HG02885 (cell line): Measurements from ENCODE around the gene SORBS1.

ENCODE experiments used
- ATAC-seq: cut with Tn5 transposase; IDR thresholded peaks from one replicate; pipeline ENCODE4 v1.9.1; 2021; ENCODE audit warnings: mild to moderate bottlenecking; ENCODE audit not compliant: unreplicated experiment, poor library complexity

Gene SORBS1

DNA sequence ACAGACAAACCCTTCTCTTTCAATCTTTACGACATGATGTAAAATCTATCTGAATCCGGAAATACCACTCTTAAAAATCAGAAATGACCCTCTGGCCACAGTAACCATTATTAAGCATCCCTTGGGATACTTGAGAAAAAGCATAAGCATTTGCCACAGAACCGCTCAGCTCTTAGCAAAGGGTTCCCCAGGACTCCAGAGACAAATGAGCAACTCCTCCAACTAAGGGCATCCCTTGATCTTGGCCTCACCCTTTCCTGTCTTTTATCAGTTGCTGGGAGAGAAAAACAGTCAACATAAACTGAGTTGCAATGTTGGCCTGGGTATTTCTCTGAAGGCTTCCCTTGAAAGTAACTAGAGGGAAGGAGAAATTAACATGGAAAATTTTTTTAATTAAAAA lies 273.9 kb downstream of the SORBS1 start:
- no peak for ATAC-seq

DNA sequence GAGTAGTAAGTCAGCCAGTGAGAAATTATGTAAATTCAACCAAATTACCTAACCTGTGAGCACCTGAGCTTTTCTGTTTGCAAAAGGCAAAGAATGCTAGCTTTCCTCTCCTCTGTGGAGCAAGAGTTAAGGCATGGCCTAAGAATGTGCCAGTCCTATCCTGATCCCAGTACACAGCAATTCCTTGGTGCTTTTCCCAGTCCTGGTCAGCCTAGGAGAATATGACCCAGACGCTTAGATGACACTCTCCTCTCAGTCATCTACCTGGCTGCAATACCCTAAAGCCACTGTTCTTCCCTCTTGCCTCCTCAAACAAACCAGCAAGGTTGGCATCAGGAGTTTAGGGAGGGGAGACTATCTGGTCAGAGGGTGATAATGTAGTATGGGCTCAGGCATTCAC lies 274.5 kb downstream of the SORBS1 start:
- no peak for ATAC-seq

- ATAC-seq, result no peak
Observed at GRCh38 chr10:95285556-95285955, 275.6 kb downstream of the SORBS1 start.

DNA sequence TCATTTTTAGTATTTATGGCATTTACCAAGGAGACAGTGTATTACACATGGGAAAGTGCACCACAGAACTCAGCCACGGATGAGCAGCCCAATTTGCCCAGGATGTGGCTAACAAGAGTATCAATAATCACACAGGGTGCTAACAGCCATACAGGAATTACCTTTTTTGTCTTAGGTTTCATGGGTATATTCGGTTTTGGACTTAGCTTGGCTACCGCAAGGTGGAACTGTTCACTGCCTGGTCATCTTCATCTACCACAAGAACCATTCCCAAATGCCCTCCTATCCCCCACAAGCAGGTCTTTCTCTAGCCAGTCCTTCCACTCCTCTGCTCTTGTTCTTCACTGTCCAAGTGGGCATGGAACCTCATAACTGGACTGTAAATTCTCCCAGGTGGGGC lies 276.4 kb downstream of the SORBS1 start:
- peak; percentile 35 for ATAC-seq

DNA sequence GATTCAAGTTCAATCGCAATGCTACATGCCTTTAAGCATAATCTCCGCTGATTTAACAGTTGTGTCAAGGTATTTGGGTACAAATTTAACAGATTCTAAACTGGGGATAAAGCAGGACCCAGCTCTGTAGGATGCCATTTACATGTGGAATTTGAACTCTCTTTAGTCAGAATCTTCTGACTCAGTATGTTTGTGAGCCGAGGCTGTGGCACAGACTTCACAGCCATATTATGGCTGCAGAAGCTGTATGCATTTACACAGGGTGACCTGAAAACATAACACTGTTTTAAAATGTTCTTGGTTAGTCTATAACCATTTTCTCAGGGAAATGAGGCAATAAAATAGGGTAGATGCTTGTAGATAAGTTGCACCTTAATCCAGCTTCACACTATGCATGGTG lies 279.1 kb downstream of the SORBS1 start:
- no peak for ATAC-seq

DNA sequence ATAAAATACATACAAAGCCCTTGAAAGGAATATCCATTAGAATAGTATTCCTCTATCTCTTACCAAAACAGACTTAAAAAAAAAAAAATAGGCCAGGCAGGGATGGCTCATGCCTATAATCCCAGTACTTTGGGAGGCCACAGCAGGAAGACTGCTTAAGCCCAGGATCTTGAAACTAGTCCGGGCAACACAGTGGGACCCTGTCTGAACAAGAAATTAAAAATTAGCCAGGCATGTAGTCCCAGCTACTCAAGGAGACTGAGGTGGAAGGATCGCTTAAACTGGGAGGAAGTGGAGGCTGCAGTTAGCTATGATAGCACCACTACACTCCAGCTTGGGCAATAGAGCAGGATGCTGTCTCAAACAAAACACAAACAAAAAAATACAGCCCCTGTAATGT lies 280.0 kb downstream of the SORBS1 start:
- no peak for ATAC-seq

DNA sequence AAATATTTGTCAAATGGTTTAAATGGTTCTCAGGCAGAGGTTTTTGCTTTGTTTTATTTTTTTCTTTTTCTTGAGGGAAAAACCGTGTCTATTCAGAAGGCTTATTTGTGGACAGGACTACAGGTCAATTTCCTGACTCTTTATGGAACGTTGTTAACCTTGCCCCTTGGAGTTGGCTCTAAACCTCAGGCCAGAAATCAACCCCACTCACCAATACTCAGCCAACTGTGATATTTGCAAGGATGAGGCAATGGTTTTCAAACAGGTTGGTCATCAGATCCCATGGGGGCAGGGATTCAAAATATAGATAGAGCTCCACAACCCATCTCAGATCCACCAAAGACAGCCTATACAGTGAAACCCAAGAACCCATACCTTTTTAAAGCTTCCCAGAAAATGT lies 280.5 kb downstream of the SORBS1 start:
- ATAC-seq, result no peak

DNA sequence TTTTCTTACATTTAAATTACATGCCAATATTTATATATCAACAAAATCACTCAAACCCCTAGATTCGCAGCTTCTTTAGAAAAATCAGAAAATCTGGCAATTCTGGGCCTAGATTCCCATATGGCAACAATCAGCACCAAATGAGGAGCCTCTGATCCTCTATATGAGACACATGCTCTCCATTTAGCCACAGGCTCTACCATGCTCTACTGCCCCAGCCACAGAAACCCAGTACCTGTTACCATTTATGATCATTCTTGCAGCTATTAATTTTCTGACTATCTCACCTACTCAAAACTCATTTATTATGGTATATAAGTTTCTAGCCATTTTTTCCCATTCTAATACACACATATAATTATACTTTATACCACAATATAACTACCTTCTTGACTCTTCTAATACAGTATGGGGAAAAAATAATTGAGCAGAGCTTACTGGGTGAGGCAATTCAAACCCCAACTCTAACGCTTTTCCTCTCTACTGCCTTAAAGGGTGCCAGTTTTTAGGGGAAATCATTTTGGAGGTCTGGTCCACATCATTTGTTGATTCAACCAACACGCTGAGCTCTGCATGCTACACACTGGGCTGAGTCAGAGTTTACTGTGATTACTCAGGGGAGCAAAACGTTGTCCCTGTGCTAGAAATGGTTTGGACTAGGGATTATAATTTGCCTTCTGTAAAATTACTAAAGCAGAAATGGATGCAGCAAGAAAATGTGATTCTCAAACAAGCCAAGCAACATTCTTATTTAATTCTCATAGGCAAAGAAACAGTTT lies 281.9 kb downstream of the SORBS1 start:
- ATAC-seq, result no peak

DNA sequence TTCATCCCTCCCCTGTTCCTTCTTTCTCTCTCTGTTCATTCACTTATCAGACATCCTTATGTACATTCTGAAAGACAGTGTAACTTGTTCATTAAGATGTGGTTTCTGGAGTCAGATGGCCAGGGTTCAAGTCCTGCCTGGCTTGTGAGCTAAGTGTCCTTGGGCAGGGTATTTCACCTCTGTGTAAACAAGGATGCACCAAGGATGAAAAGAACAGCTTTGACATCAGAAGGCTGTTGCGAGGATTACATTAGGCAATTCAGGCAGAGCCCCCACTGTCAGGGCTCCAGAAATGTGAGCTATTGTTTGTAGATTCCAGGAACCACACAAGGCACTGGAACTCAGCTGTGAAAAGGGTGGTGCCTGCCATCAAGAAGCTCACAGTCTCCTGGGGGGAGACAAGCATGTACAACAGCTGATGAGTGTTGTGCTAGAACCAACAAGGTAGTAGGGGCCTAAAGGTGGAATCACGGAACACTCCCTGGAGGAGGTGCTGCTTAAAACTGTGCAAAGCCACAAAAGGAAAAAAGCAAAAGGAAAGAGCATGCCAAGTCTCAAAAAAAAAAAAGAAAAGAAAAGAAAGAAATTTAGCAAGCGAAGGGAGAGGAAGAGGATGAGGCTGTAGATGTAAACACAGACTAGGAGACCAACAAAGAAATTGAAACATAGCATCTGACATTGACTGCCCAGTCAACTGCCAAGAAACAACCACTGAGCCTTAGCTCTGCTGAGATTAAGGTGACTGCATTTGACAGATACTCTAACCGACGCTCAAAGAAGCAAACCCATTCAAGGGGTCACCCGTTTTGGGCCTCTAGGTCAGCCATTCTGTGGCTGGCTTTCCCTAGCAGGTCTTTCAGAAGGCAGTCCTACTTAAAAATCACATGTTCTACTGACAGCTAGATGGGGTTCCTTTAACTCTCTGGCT lies 282.8 kb downstream of the SORBS1 start:
- no peak for ATAC-seq

- ATAC-seq, result no peak
Observed at GRCh38 chr10:95277614-95278013, 283.6 kb downstream of the SORBS1 start.

GRCh38 chr10:95277201-95277570 lies 284.0 kb downstream of the SORBS1 start:
- no peak for ATAC-seq

GRCh38 chr10:95276367-95277200 lies 284.6 kb downstream of the SORBS1 start:
- no peak for ATAC-seq

DNA sequence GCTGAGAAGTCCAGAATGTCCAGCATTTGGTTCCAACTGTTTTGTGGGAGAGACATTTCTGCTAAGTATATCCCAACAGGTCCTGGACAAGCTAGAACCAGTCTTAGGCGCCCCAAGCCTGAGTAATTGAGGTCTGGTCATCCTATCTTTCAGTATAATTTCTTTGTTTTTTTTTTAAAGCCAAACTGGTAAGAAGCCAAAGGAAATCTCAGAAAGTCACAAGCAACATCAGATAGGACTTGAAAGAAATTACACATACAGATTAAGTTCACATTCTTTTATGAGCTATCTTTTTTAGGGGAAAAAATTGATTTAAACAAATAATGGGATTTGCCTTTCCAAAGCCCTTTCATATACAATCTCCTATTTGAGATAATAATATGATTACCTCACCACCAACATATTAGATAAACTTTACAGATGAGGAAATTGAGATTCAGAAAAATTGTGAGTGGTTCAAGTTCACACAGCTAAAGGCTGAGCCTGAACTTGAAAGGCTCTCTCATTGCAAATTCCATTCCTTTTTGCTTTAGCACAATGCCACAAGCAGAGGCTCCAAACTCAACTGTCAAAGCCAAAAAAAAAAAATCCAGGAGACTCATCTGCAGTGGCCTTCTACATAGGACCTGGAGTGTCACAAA lies 285.3 kb downstream of the SORBS1 start:
- ATAC-seq, result no peak

- ATAC-seq, result no peak
Observed at GRCh38 chr10:95273393-95274312, 287.5 kb downstream of the SORBS1 start.

DNA sequence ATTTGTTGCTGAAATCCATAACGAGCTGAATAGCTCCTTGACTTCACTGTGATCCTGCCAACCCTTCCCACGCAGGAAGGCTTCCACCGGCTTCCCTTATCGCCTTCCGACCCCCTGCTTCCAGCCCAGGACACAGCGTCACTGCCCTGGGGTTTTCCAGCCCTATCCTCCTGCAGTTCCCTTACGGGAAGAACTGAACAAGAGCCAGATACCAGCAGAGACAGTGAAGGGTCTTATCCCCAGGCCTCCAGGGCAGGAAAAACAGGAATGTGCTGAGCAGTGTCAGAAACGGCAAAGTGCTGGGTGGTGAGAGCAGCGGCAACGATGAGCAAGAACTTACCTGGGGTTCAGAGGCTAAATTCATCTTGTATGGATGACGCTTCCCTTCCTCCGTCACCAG lies 292.7 kb downstream of the SORBS1 start:
- ATAC-seq, result no peak

DNA sequence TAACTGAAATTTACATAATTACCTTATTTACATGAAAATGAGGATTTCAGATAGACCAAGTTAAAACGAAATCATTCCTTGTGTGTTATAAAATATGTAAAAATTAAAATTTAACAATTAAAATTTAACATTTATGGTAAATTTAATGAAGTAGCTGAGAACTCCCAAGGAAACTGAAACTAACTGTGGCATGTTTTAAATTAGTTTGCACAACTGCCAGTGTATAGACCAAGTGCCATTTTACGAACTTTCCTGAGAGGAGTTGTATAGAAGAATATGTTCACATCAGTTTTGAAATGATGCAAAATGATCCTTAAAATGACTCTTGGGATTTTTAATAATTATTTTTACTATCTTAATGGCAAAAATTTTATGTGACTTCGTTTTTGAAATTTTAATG lies 293.9 kb downstream of the SORBS1 start:
- ATAC-seq, result no peak

- peak; percentile 94 for ATAC-seq
Observed at GRCh38 chr10:95266674-95267095, 294.5 kb downstream of the SORBS1 start.

DNA sequence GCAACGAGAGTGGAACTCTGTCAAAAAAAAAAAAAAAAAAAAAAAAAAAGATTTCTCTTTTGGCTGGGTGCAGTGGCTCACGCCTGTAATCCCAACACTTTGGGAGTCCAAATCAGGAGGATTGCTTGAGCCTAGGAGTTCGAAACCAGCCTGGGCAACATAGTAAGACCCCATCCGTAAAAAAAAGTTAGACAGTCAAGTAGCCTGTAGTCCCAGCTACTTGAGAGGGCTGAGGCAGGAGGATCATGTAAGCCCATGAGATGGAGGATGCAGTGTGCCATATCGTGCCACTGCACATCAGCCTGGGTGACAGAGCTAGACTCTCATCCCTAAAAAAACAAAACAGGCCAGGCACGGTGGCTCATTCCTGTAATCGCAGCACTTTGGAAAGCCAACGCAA lies 295.6 kb downstream of the SORBS1 start:
- no peak for ATAC-seq
